Urinary bladder (tissue), 4 donors: ENCODE results near the gene SLC4A7. TPM values are rescaled to one million over a fixed set of nuclear protein-coding genes. Genes with fewer than 3 reads are reported as not detected.

Experiments used
- DNase-seq: peaks from one replicate; pipeline ENCODE4 v3.0.0-alpha.2; 2015; ENCODE audit errors: extremely low spot score
- H3K27ac ChIP-seq: one replicate; pipeline ENCODE4 v1.5.1; 2013; ENCODE audit warnings: low read depth, mild to moderate bottlenecking, moderate library complexity
- H3K36me3 ChIP-seq: one replicate; pipeline ENCODE4 v1.6.1; 2013; ENCODE audit warnings: mild to moderate bottlenecking, moderate library complexity; ENCODE audit not compliant: insufficient read depth
- H3K4me1 ChIP-seq: one replicate; pipeline ENCODE4 v1.6.1; 2013; ENCODE audit warnings: mild to moderate bottlenecking, moderate library complexity; ENCODE audit not compliant: insufficient read depth
- H3K4me3 ChIP-seq: one replicate; pipeline ENCODE4 v1.5.1; 2013; ENCODE audit warnings: low read depth, low read length
- WGBS: extraction: QIAGEN DNeasy Blood & Tissue Kit; methylation state at CpG from one replicate; pipeline ENCODE4 v1.1.7; 2013; 5-methylcytosine and 5-hydroxymethylcytosine counted together
- polyA plus RNA-seq: library from polyadenylated mRNA; stranded (reverse); fragments of 200-250 nt; gene quantifications from one replicate; pipeline ENCODE4 v1.2.3, GENCODE V29; 2013
- total RNA-seq: library from RNA; depleted of rRNA; stranded (reverse); fragments of >200 nt; gene quantifications from one replicate; pipeline ENCODE4 v1.2.3, GENCODE V29; 2014
- donor health status: healthy with polysubstance abuse.
- donor health status: healthy.

Gene SLC4A7
- total and polyA plus RNA-seq, 2 donors: 13.7 to 110 TPM

GRCh38 chr3:27507111-27507510 lies 22.9 kb upstream of the SLC4A7 start:
- no peaks in the 10 kb centered on the region for H3K36me3 ChIP-seq
- DNase-seq: no peak
- no peaks in the 10 kb centered on the region for H3K4me1 ChIP-seq
- H3K4me3 ChIP-seq: no peak overlapping the region
- WGBS: 58% methylated on average over 1 of the region's 1 CpG
- H3K27ac ChIP-seq: no peak overlapping the region

GRCh38 chr3:27504749-27505148 lies 20.6 kb upstream of the SLC4A7 start:
- no peak for DNase-seq
- Histone ChIP-seq H3K27ac (no peak overlapping the region), H3K4me3 (no peak overlapping the region), H3K4me1 (no peaks in the 10 kb centered on the region), H3K36me3 (no peaks in the 10 kb centered on the region)
- 82% methylated on average over 1 of the region's 1 CpG for WGBS

GRCh38 chr3:27503526-27503925 lies 19.3 kb upstream of the SLC4A7 start:
- Histone ChIP-seq H3K4me1 (no peaks in the 10 kb centered on the region), H3K36me3 (no peaks in the 10 kb centered on the region), H3K4me3 (no peak overlapping the region), H3K27ac (no peak overlapping the region)
- 63% methylated on average over 5 of the region's 5 CpGs for WGBS
- no peak for DNase-seq

- H3K4me3 ChIP-seq: no peak overlapping the region
- no peak for DNase-seq
- WGBS: 96% methylated on average over 3 of the region's 3 CpGs
- H3K4me1 ChIP-seq: no peaks in the 10 kb centered on the region
- H3K36me3 ChIP-seq: no peaks in the 10 kb centered on the region
- no peak overlapping the region for H3K27ac ChIP-seq
Measured at GRCh38 chr3:27501759-27502158, 17.6 kb upstream of the SLC4A7 start.

DNA sequence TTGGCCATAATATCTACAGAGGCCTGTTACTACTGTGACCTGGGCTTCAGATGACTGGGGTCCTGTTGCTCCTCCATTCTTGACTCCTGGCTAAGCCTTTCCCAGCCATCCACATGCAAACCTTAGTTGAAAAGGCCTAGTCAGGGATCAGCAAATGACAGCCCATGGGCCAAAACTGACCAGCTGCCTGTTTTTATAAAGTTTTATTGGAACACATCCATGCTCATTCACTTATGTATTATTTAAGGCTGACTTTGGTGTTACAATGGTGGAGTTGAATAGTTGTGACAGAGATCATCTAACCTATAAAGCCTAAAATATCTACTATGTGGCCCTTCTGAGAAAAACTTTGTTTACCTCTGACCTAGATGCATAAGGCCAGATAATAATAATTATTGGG lies 16.8 kb upstream of the SLC4A7 start:
- Histone ChIP-seq H3K4me1 (no peaks in the 10 kb centered on the region), H3K27ac (no peak overlapping the region), H3K36me3 (no peaks in the 10 kb centered on the region), H3K4me3 (no peak overlapping the region)
- DNase-seq: no peak

DNA sequence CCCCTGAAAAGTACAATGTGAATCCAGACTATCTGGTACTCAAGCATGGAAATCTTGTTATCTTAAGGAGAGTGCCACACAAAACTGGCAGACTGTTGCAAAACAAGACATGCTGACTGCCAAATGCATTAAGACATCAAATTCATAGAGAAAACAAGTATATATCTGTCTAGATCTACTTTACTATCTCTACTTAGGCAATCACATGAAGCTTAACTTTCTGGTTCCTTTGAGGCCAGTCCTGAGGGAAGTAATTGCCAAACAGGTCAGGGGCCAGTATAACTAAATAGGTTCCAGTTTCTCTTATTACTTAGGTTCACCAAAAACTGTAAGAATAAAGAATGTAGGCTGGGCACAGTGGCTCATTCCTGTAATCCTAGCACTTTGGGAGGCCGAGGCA lies 15.9 kb upstream of the SLC4A7 start:
- H3K27ac ChIP-seq: no peak overlapping the region
- H3K36me3 ChIP-seq: no peaks in the 10 kb centered on the region
- 92% methylated on average over 1 of the region's 1 CpG for WGBS
- no peak for DNase-seq
- H3K4me1 ChIP-seq: no peaks in the 10 kb centered on the region
- H3K4me3 ChIP-seq: no peak overlapping the region

- H3K4me3 ChIP-seq: no peak overlapping the region
- no peak for DNase-seq
- no peaks in the 10 kb centered on the region for H3K4me1 ChIP-seq
- no peaks in the 10 kb centered on the region for H3K36me3 ChIP-seq
- H3K27ac ChIP-seq: no peak overlapping the region
Measured at GRCh38 chr3:27494784-27495183, 10.6 kb upstream of the SLC4A7 start.

- no peak for DNase-seq
- H3K4me1 ChIP-seq: no peaks in the 10 kb centered on the region
- no peak overlapping the region for H3K27ac ChIP-seq
- WGBS: 95% methylated on average over 2 of the region's 2 CpGs
- no peak overlapping the region for H3K4me3 ChIP-seq
- H3K36me3 ChIP-seq: no peaks in the 10 kb centered on the region
Measured at GRCh38 chr3:27488821-27489220, 4.6 kb upstream of the SLC4A7 start.

DNA sequence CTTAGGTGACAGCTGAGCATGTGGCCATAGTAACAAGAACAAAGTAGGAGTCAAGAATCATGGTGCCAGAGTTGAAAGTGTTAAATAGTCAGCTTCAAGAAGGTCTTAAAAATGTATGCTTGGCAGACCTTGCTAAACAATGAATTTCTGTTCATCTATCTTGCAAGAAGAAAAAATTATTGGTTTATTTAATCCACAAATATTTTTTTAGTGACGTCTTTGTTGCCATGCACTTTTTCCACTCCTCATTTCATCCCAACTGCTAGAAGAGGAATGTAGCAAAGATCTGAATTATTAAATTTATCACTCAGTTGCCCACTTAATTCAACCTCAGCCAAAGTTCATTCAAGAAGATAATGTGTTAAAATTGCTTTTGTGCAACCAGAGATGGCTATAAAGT lies 3.2 kb upstream of the SLC4A7 start:
- DNase-seq: no peak
- WGBS: 28% methylated on average over 1 of the region's 1 CpG
- Histone ChIP-seq H3K4me1 (no peaks in the 10 kb centered on the region), H3K36me3 (no peaks in the 10 kb centered on the region), H3K4me3 (no peak overlapping the region), H3K27ac (no peak overlapping the region)

- 87% methylated on average over 7 of the region's 7 CpGs for WGBS
- no peaks in the 10 kb centered on the region for H3K4me1 ChIP-seq
- H3K4me3 ChIP-seq: no peak overlapping the region
- no peak overlapping the region for H3K27ac ChIP-seq
- H3K36me3 ChIP-seq: no peaks in the 10 kb centered on the region
- DNase-seq: no peak
Measured at GRCh38 chr3:27486336-27486735, 2.2 kb upstream of the SLC4A7 start.

GRCh38 chr3:27485866-27486265 lies 1.7 kb upstream of the SLC4A7 start:
- DNase-seq: no peak
- no peak overlapping the region for H3K4me3 ChIP-seq
- H3K36me3 ChIP-seq: no peaks in the 10 kb centered on the region
- no peaks in the 10 kb centered on the region for H3K4me1 ChIP-seq
- 80% methylated on average over 5 of the region's 5 CpGs for WGBS
- H3K27ac ChIP-seq: no peak overlapping the region

GRCh38 chr3:27483117-27484014 lies 818 bp downstream of the SLC4A7 start:
- Histone ChIP-seq H3K4me3 (peak overlapping the region; percentile 92), H3K36me3 (no peaks in the 10 kb centered on the region), H3K4me1 (peaks cover 2% of the 10 kb centered on the region), H3K27ac (peak overlapping the region; percentile 87)
- DNase-seq: peak; percentile 42
- WGBS: under 1% methylated on average over 75 of the region's 75 CpGs

DNA sequence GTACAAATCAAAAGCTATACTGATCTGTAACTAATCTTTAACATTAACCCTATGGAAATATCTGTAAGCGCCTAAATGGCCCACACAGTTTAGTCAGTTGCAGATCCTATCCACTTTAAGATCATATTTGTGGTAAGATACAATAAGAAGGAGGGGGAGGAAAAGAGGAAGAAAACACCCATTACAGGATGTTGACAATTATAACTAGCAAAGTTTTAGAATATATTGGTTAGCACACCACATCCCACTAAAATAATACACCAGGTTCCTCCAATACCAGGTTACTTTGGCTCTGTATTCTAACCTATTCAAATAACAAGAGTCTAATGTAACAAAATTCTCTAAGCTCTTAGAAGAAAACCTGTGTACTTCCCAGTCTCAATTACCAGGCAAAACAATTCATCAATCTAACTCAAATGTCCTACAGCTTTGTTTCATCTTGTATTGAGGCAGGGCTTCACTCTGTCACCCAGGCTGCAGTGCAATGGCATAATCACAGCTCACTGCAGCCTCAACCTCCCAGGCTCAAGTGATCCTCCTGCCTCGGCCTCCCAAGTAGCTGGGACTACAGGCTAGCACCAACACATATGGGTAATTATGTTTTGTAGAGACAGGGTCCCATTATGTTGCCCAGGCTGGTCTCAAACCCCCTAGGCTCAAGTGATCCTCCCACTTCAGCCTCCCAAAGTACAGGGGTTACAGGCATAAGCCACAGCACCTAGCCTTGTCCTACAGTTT lies 4.2 kb downstream of the SLC4A7 start:
- H3K27ac ChIP-seq: no peak overlapping the region
- 89% methylated on average over 2 of the region's 2 CpGs for WGBS
- H3K4me1 ChIP-seq: peaks cover 2% of the 10 kb centered on the region
- no peak overlapping the region for H3K4me3 ChIP-seq
- H3K36me3 ChIP-seq: no peaks in the 10 kb centered on the region
- no peak for DNase-seq

GRCh38 chr3:27471923-27472550 lies 12.1 kb downstream of the SLC4A7 start:
- WGBS: 85% methylated on average over 6 of the region's 6 CpGs
- no peak for DNase-seq
- no peak overlapping the region for H3K27ac ChIP-seq

More at GRCh38 chr3:27471923-27472550, 12.1 kb downstream of the SLC4A7 start:
- Histone ChIP-seq H3K36me3 (no peaks in the 10 kb centered on the region), H3K4me1 (no peaks in the 10 kb centered on the region), H3K4me3 (no peak overlapping the region)
